Psoas muscle (tissue), 8 donors: Measurements from ENCODE around the gene STK39. TPM values are rescaled to one million over a fixed set of nuclear protein-coding genes. Genes with fewer than 3 reads are reported as not detected.
A peak's percentile ranks its signal among the peaks of the same experiment; 100 is the strongest.

Experiments
- ATAC-seq, 4 donors: fragments of 200-7000 bp; cut with Tn5 transposase; one replicate each; pipeline ENCODE4 v1.9.1; 2020; ENCODE audit warnings: moderate library complexity in 3 of 4, mild to moderate bottlenecking in 2 of 4
- DNase-seq, 2 donors: peaks; one replicate each; pipeline ENCODE4 v3.0.0-alpha.2; 2020
- H3K27ac ChIP-seq: fragments of 200-600 bp; one replicate; pipeline ENCODE4 v1.8.0; 2022
- H3K27me3 ChIP-seq, 3 donors: fragments of 200-600 bp in 1 of 3; one replicate each; pipeline versions ENCODE4 v1.6.1 to v1.8.0; 2013 to 2022; ENCODE audit warnings: low read length in 2 of 3, mild to moderate bottlenecking in 2 of 3, moderate library complexity in 1 of 3; ENCODE audit not compliant: insufficient read depth in 3 of 3
- H3K36me3 ChIP-seq, 2 donors: fragments of 200-600 bp in 1 of 2; one replicate each; pipeline versions ENCODE4 v1.6.1 to v1.8.0; 2013 to 2022; ENCODE audit warnings: low read depth in 1 of 2, mild to moderate bottlenecking in 1 of 2, moderate library complexity in 1 of 2; ENCODE audit not compliant: insufficient read depth in 1 of 2
- H3K4me1 ChIP-seq: fragments of 200-600 bp; one replicate; pipeline ENCODE4 v1.8.0; 2022
- H3K4me3 ChIP-seq: fragments of 200-600 bp; one replicate; pipeline ENCODE4 v1.8.0; 2022; ENCODE audit warnings: mild to moderate bottlenecking
- H3K9me3 ChIP-seq: fragments of 200-600 bp; one replicate; pipeline ENCODE4 v1.8.0; 2022
- CTCF ChIP-seq: fragments of 200-600 bp; IDR thresholded peaks from one replicate; pipeline ENCODE4 v1.8.0; 2022; ENCODE audit warnings: antibody characterized with exemption
- WGBS, 3 donors: extraction: QIAGEN DNeasy Blood & Tissue Kit; methylation state at CpG; one replicate each; pipeline versions ENCODE4 v1.1.6 to v1.1.7; 2013; 5-methylcytosine and 5-hydroxymethylcytosine counted together
- intact Hi-C, 2 donors: fragments of 100-400 bp; cut with DNase I; formaldehyde crosslinking; loops; one replicate each; pipeline versions ENCODE4 v1.11.0 to v1.14.2; 2022
- polyA plus RNA-seq, 3 donors: library from polyadenylated mRNA; stranded (reverse); fragments of 200-250 nt; gene quantifications; one replicate each; pipeline ENCODE4 v1.2.3, GENCODE V29; 2013
- total RNA-seq, 4 donors: library from RNA; stranded (reverse); fragmentation: NEBNext Ultra II Directional in 2 of 4; extraction: Animal tissue kit (Norgen Biotek cat#: 25700) in 2 of 4; gene quantifications; one replicate each; pipeline versions ENCODE4 v1.2.1 to v1.2.4, GENCODE V29; 2021 to 2023
- donor health status: healthy with polysubstance abuse.
- donor health status: DM: no; HTN: no; CAD: no; lungs with moderate emphysema.
- donor health status: Bipolar disorder and iron deficiency.
- donor health status: healthy.
- donor health status: DM: yes; HTN: yes; CAD: no.
- donor health status: DM: no; HTN: no; CAD: no.
- donor health status: DM: no; HTN: no; CAD: no.
- donor health status: DM: yes; HTN: yes; CAD: no.

The STK39 gene
- total and polyA plus RNA-seq, 7 donors = 2.3 to 10.0 (median 4.9) TPM

DNA sequence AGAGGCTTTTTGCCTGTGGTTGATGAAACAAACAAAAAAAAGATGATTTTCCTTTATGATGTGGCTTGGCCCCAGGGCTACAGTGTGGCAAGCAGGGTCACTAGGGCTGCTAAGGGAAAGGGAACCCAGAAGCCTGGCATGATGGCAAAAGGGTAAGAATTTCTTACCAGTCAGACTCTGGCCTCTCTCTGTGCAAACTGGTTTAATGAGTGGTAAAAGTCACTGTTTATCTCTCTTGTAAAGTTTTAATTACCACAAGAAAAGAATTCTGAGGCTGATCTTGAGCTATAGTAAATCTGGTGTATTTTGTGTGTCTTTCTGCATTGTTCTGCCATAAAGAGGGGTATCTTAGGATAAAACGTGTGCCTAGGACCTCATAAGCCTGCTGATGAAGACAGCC lies 275.4 kb downstream of the STK39 start:
- Histone ChIP-seq H3K9me3 (peaks cover 7% of the 10 kb centered on the region), H3K27ac (no peak overlapping the region), H3K27me3 (no peaks in the 10 kb centered on the region), H3K4me1 (no peaks in the 10 kb centered on the region), H3K4me3 (no peak overlapping the region), H3K36me3 (no peaks in the 10 kb centered on the region)
- no peak for ATAC-seq
- intact Hi-C loops = no loop called here
- TF ChIP-seq CTCF = no peak
- DNase-seq = no peak
- WGBS, 3 donors = 96 to 100% (median 98%) methylated on average over 1 of the region's 1 CpG

DNA sequence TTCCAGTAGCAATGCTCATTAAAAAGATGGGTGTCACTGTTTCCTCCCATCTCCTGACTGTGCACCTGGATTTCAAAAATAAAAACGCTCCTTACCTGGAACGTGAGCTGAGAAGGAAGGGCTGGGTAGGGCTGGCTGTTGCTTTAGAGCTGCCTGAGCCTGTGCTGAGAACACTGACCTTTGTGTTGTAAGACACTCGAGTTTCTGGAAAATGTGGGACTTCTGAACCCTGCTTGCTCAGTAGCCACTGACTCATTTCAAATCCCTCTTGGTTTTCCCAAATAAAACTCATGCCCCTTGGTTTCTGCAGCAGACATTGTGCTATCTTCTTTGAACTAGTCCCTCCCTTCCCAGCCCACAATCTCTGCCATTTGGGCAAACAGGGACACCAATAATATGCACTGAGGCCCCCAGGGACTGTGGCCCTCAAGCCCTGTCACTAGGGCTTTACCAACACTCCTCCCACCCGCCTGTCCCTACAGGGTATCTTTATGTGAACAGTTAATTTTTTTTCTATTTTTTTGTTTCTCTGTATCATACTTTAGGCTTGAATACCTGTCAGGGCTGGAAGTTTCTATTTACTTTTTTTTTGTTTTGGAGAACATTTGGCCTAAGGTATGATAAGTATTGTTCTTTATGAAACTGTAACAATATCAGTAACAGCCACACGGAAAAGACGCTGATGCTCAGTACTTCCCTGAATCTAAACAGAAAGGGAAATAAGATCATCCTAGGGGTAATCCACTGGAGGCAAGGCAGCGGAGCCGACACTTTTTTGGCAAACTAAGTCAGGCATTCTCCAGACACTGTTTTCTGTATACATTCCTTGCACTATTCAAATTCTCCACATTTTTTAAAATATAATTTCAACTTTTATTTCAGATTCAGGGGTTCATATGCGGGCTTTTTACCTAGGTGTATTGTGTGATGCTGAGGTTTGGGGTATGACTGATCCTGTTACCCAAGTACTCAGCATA lies 280.2 kb downstream of the STK39 start:
- H3K9me3 ChIP-seq = no peaks in the 10 kb centered on the region
- no peak overlapping the region for H3K4me3 ChIP-seq
- H3K36me3 ChIP-seq = no peaks in the 10 kb centered on the region
- DNase-seq = no peak
- 86 to 87% (median 87%) methylated on average over 9 of the region's 9 CpGs for WGBS, 3 donors
- intact Hi-C loops = no loop called here
- ATAC-seq = no peak
- no peak overlapping the region for H3K27ac ChIP-seq
- TF ChIP-seq CTCF = no peak
- H3K4me1 ChIP-seq = no peaks in the 10 kb centered on the region
- H3K27me3 ChIP-seq = no peaks in the 10 kb centered on the region

DNA sequence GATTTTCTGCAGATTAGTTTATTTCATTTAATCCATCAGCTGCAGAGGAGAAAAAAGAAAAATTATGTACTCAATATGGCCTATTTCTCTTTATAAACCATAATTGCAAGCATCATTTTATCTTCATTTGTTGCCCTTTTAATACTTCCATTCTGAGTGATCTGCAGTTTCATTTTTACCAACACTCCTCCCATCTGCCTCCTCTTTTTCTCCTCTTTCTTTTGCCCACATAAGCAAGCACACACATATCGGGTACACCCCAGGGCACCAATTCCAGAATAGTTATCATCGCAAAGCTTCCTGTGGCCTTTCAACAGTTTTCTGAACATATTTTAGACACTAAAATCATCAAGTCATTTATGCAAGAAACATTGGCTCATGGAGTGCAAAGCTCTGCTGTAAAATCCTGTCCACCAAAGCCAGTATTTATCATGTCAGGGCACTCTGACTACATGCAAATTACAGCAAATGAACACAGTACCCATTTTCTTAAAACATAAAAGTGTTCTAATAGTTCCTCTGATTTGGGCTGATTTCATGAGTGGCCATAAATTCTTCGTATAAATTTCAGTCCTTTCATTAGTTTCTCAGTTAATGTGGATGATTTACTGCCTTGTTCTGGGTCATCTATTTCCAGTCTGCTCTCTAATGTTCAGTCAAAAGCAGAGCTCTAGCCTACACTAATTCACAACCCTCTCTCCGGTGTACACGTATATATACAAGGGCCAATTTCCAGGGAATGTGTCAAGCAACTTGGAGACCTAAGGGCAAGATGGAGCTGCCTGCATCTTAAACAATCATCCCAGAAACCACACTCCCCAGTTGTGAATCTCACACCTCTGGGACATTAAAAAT lies 281.3 kb downstream of the STK39 start:
- TF ChIP-seq CTCF = no peak
- Histone ChIP-seq H3K4me3 (no peak overlapping the region), H3K27me3 (no peaks in the 10 kb centered on the region), H3K36me3 (no peaks in the 10 kb centered on the region), H3K9me3 (no peaks in the 10 kb centered on the region), H3K27ac (no peak overlapping the region), H3K4me1 (no peaks in the 10 kb centered on the region)
- WGBS, 3 donors = 69 to 77% (median 69%) methylated on average over 5 of the region's 5 CpGs
- DNase-seq (no peak), ATAC-seq (no peak)
- intact Hi-C loops = no loop called here

DNA sequence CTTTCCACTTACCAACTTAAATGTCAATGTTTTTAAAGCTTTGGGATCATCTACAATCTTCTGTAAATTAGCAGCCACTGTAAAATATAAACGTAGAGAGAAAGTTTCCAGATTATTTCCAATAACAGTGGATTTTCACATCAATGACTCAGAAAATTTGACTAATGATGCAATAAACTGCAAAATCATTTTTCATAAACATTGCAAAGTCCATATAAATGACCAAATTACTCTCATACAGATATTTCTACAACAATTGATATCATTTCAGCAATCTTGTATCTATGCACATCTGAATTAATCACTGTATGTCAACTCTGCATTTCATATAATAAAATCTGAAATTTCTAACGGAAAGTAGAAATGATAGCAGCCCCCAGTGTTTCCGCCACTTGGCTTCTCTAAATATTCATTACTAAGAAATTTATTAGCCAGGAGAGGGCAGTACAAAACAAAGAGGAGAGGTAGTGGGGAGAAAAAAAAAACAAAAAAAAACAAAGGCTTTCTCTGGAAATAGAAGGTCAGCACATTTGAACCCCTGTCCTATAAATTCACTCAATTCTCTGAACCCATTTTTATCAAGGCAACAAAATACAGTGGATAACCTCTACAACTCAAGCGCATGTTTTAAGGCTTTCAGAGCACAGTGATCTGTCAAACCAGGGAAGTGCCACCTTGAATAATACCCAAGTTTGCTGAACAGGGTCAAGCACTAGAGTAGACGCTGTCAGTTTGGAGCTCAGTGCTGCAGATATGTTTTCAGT lies 282.6 kb downstream of the STK39 start:
- intact Hi-C loops = loop anchor here in 1 of 2 donors (5.0 kb wide), 1 partner anchor 152 kb away; no protein-coding TSS in a partner anchor
- no peak overlapping the region for H3K27ac ChIP-seq
- peak; percentile 6 for TF ChIP-seq CTCF
- ATAC-seq (no peak), DNase-seq (no peak)
- WGBS, 3 donors = 86 to 91% (median 87%) methylated on average over 5 of the region's 5 CpGs
- no peaks in the 10 kb centered on the region for H3K36me3 ChIP-seq
- no peaks in the 10 kb centered on the region for H3K9me3 ChIP-seq
- no peaks in the 10 kb centered on the region for H3K27me3 ChIP-seq
- H3K4me1 ChIP-seq = no peaks in the 10 kb centered on the region
- H3K4me3 ChIP-seq = no peak overlapping the region
